ENCODE results near the gene CRHR2.

The CRHR2 gene

GRCh38 chr7:30618080-30618676, 64.1 kb downstream of the CRHR2 start:
- no peak for DNase-seq (ENCODE audit: low spot score)

GRCh38 chr7:30617359-30617758, 64.9 kb downstream of the CRHR2 start:
- no peak for DNase-seq (ENCODE audit: low spot score)

- DNase-seq (ENCODE audit: low spot score) = no peak
These were observed 65.9 kb downstream of the CRHR2 start for GRCh38 chr7:30616318-30616717.

GRCh38 chr7:30613366-30614325, 68.6 kb downstream of the CRHR2 start:
- DNase-seq (ENCODE audit: low spot score) = no peak

GRCh38 chr7:30612658-30613265, 69.5 kb downstream of the CRHR2 start:
- no peak for DNase-seq (ENCODE audit: low spot score)

- DNase-seq (ENCODE audit: low spot score) = no peak
These were observed 76.4 kb downstream of the CRHR2 start for GRCh38 chr7:30605832-30606231.

- no peak for DNase-seq (ENCODE audit: low spot score)
These were observed 77.4 kb downstream of the CRHR2 start for GRCh38 chr7:30604901-30605300.
